ENCODE measurements around the gene NPAS2.

GRCh38 chr2:100826494-100826893 is 6.6 kb downstream of the NPAS2 start:
- no peak for TF ChIP-seq CTCF (IDR thresholded peaks at IDR 0.05; ENCODE audit: insufficient read depth, low read depth, low read length)
- TF ChIP-seq EZH2 (IDR thresholded peaks at IDR 0.05; ENCODE audit: insufficient read depth, low read length): no peak

Measured in astrocyte (in vitro differentiated cells and primary cell).